GM10266 (cell line): ENCODE results near the gene SDCCAG8.

Source experiments
- DNase-seq: peaks from one replicate; pipeline ENCODE4 v3.0.0; 2012; ENCODE audit errors: extremely low spot score
- CTCF ChIP-seq: IDR thresholded peaks from 2 replicates; pipeline ENCODE4 v1.5.1; 2012; ENCODE audit warnings: mild to moderate bottlenecking, low read depth; ENCODE audit not compliant: control insufficient read depth, insufficient read depth; ENCODE audit errors: missing control alignments

SDCCAG8 gene

GRCh38 chr1:243501002-243501401, 245.2 kb downstream of the SDCCAG8 start:
- DNase-seq: no peak
- TF ChIP-seq CTCF: no peak

- DNase-seq: no peak
Measured at GRCh38 chr1:243503155-243503554, 247.3 kb downstream of the SDCCAG8 start.

GRCh38 chr1:243505986-243506689, 250.3 kb downstream of the SDCCAG8 start:
- no peak for TF ChIP-seq CTCF
- DNase-seq: peak; percentile 57

More at GRCh38 chr1:243503155-243503554, 247.3 kb downstream of the SDCCAG8 start:
- TF ChIP-seq CTCF: no peak

GRCh38 chr1:243507001-243507671, 251.3 kb downstream of the SDCCAG8 start:
- no peak for DNase-seq
- TF ChIP-seq CTCF: no peak

- TF ChIP-seq CTCF: no peak
- no peak for DNase-seq
Measured at GRCh38 chr1:243507672-243508302, 251.9 kb downstream of the SDCCAG8 start.

GRCh38 chr1:243508303-243508713, 252.5 kb downstream of the SDCCAG8 start:
- peak; percentile 46 for DNase-seq
- no peak for TF ChIP-seq CTCF

- DNase-seq: no peak
- no peak for TF ChIP-seq CTCF
Measured at GRCh38 chr1:243508943-243509342, 253.1 kb downstream of the SDCCAG8 start.
